GM19035 (cell line): ENCODE measurements around the gene KRTAP2-1.
"Not testable (repeated sequence)": the region's sequence is repeated elsewhere in the genome, so short reads cannot be mapped to it uniquely, and the experiment has no call there.

ENCODE experiments used
- ATAC-seq: cut with Tn5 transposase; IDR thresholded peaks from one replicate; pipeline ENCODE4 v1.9.1; 2021; ENCODE audit not compliant: unreplicated experiment

Gene KRTAP2-1

GRCh38 chr17:41058741-41059140 is 11.6 kb upstream of the KRTAP2-1 start:
- no peak for ATAC-seq

- no peak for ATAC-seq
Measured at GRCh38 chr17:41057547-41057946, 10.4 kb upstream of the KRTAP2-1 start.

- ATAC-seq, result not testable (repeated sequence)
Measured at GRCh38 chr17:41055130-41055529, 8.0 kb upstream of the KRTAP2-1 start, which contains the start of gene KRTAP2-2. KRTAP2-2 (minus strand) TSS chr17:41055230; CDS start chr17:41055211, 19 bp downstream.

GRCh38 chr17:41054556-41054955 is 7.4 kb upstream of the KRTAP2-1 start:
- ATAC-seq, result not testable (repeated sequence)

- no peak for ATAC-seq
Measured at GRCh38 chr17:41054025-41054424, 6.9 kb upstream of the KRTAP2-1 start.

GRCh38 chr17:41052566-41052965 is 5.5 kb upstream of the KRTAP2-1 start:
- ATAC-seq, result no peak

GRCh38 chr17:41049110-41049509 is 2.0 kb upstream of the KRTAP2-1 start:
- ATAC-seq, result no peak

- no peak for ATAC-seq
Measured at GRCh38 chr17:41048441-41048840, 1.3 kb upstream of the KRTAP2-1 start.

- no peak for ATAC-seq
Measured at GRCh38 chr17:41042953-41043352, 4.2 kb downstream of the KRTAP2-1 start.

GRCh38 chr17:41040783-41041571 is 6.1 kb downstream of the KRTAP2-1 start, which contains the start of gene KRTAP1-1:
KRTAP1-1 (minus strand) TSS chr17:41041450; CDS start chr17:41041397, 53 bp downstream.
- ATAC-seq, result not testable (repeated sequence)

GRCh38 chr17:41037853-41038350 is 9.2 kb downstream of the KRTAP2-1 start:
- ATAC-seq, result no peak

- not testable (repeated sequence) for ATAC-seq
Measured at GRCh38 chr17:41034346-41034935, 12.7 kb downstream of the KRTAP2-1 start, which contains the start of gene KRTAP1-3. KRTAP1-3 (minus strand) TSS chr17:41034874; CDS start chr17:41034821, 53 bp downstream.

GRCh38 chr17:41029633-41030245 is 17.4 kb downstream of the KRTAP2-1 start, which contains the start of gene KRTAP1-4:
KRTAP1-4 (minus strand) TSS chr17:41030195; CDS start chr17:41030078, 117 bp downstream.
- ATAC-seq, result no peak

GRCh38 chr17:41026715-41027471 is 20.2 kb downstream of the KRTAP2-1 start, which contains the start of gene KRTAP1-5:
KRTAP1-5 (minus strand) TSS chr17:41027208; CDS start chr17:41027155, 53 bp downstream.
- no peak for ATAC-seq

GRCh38 chr17:41024697-41025096 is 22.4 kb downstream of the KRTAP2-1 start:
- no peak for ATAC-seq

GRCh38 chr17:41020336-41020735 is 26.8 kb downstream of the KRTAP2-1 start:
- no peak for ATAC-seq

GRCh38 chr17:41019415-41019814 is 27.7 kb downstream of the KRTAP2-1 start:
- no peak for ATAC-seq

- no peak for ATAC-seq
Measured at GRCh38 chr17:41018541-41018940, 28.6 kb downstream of the KRTAP2-1 start.

- ATAC-seq, result no peak
Measured at GRCh38 chr17:41016578-41017215, 30.4 kb downstream of the KRTAP2-1 start.

GRCh38 chr17:41015454-41015853 is 31.7 kb downstream of the KRTAP2-1 start:
- ATAC-seq, result no peak
